WTC11 (cell line): ENCODE measurements around the gene JCHAIN.

ENCODE experiments used
- CTCF ChIP-seq: fragments of 200-600 bp; IDR thresholded peaks from 2 replicates; pipeline ENCODE4 v1.8.0; 2022; ENCODE audit warnings: antibody characterized with exemption
- ETV6 ChIP-seq: sonication (generic); formaldehyde crosslinking; IDR thresholded peaks from 2 replicates; pipeline ENCODE4 v1.8.1; 2022; ENCODE audit warnings: mild to moderate bottlenecking, missing genetic modification reagents
- HMGA2 ChIP-seq: fragments of 250-450 bp; sonication (Bioruptor Pico); IDR thresholded peaks from 2 replicates; pipeline ENCODE4 v1.4.0; 2021; ENCODE audit warnings: mild to moderate bottlenecking, moderate library complexity
- IRF2 ChIP-seq: sonication (generic); formaldehyde crosslinking; IDR thresholded peaks from 2 replicates; pipeline ENCODE4 v1.8.0; 2022; ENCODE audit warnings: low read depth, missing genetic modification reagents, borderline replicate concordance
- ZNF416 ChIP-seq: fragments of 250-450 bp; sonication (Bioruptor Pico); IDR thresholded peaks from 2 replicates; pipeline ENCODE4 v1.9.0; 2021; ENCODE audit warnings: mild to moderate bottlenecking, inconsistent platforms
- ZNF512 ChIP-seq: sonication (generic); formaldehyde crosslinking; IDR thresholded peaks from 2 replicates; pipeline ENCODE4 v1.8.1; 2022; ENCODE audit warnings: missing genetic modification reagents, borderline replicate concordance
- TF ChIP-seq, protein P1 (sequence below): sonication (generic); formaldehyde crosslinking; IDR thresholded peaks from 2 replicates; pipeline ENCODE4 v1.8.1; 2023; ENCODE audit warnings: mild to moderate bottlenecking, moderate library complexity, missing genetic modification reagents
- TF ChIP-seq, protein P2 (sequence below): sonication (generic); formaldehyde crosslinking; IDR thresholded peaks from 2 replicates; pipeline ENCODE4 v1.8.1; 2023; ENCODE audit warnings: mild to moderate bottlenecking, missing genetic modification reagents, moderate library complexity

DNA sequence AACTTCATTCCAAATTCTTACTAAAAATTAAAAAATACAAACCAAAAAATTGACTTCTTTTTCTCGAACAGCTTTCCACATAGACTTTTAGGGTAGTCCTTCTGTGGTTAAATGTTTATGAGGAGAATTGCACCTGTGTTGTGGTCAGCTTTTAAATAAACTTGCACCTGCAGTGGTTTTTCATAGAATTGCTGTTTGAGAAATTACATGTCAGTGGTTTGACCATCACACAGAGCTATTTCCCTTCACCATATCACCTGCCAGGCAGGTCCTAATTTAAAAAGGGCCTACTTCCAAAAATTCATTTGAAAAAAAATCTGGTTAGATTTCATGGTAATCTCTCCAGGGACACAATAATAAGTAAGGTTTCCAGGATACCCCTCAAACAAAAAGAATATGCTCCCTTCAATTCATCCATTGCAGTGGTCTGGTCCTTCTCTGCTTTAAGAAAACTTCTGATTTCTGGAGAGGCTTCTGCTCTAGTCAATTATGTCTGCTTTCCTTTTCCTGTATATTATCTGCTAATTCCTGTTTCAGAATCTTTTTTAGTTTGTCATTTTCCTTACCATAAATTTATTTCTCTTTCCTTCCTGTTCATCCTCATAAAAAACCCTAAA, 12.2 kb upstream of the JCHAIN start:
- TF ChIP-seq, protein P1, sequence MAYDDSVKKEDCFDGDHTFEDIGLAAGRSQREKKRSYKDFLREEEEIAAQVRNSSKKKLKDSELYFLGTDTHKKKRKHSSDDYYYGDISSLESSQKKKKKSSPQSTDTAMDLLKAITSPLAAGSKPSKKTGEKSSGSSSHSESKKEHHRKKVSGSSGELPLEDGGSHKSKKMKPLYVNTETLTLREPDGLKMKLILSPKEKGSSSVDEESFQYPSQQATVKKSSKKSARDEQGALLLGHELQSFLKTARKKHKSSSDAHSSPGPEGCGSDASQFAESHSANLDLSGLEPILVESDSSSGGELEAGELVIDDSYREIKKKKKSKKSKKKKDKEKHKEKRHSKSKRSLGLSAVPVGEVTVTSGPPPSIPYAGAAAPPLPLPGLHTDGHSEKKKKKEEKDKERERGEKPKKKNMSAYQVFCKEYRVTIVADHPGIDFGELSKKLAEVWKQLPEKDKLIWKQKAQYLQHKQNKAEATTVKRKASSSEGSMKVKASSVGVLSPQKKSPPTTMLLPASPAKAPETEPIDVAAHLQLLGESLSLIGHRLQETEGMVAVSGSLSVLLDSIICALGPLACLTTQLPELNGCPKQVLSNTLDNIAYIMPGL: no peak
- TF ChIP-seq CTCF (no peak), ZNF416 (CRISPR knock-in tag) (no peak), ETV6 (CRISPR knock-in tag) (no peak), HMGA2 (CRISPR knock-in tag) (no peak), ZNF512 (no peak), IRF2 (CRISPR knock-in tag) (no peak)
- TF ChIP-seq, protein P2, sequence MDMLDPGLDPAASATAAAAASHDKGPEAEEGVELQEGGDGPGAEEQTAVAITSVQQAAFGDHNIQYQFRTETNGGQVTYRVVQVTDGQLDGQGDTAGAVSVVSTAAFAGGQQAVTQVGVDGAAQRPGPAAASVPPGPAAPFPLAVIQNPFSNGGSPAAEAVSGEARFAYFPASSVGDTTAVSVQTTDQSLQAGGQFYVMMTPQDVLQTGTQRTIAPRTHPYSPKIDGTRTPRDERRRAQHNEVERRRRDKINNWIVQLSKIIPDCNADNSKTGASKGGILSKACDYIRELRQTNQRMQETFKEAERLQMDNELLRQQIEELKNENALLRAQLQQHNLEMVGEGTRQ: no peak
